H9 (cell line): ENCODE measurements around the gene TSC2. TPM values are rescaled to one million over a fixed set of nuclear protein-coding genes. Genes with fewer than 3 reads are reported as not detected.

Experiments
- DNase-seq: peaks from one replicate; pipeline ENCODE4 v3.0.0-alpha.2; 2017
- H2AFZ ChIP-seq: one replicate; pipeline ENCODE4 v1.6.1; 2013; ENCODE audit warnings: mild to moderate bottlenecking, low read length, control low read depth, moderate library complexity
- H2AK5ac ChIP-seq: 2 replicates; pipeline ENCODE4 v1.6.1; 2013; ENCODE audit warnings: low read length, control low read depth, mixed read lengths; ENCODE audit not compliant: insufficient read length
- H2BK120ac ChIP-seq: one replicate; pipeline ENCODE4 v1.6.1; 2013; ENCODE audit warnings: low read depth, mild to moderate bottlenecking, low read length, control low read depth, inconsistent platforms; ENCODE audit not compliant: poor library complexity, severe bottlenecking
- H2BK12ac ChIP-seq: 2 replicates; pipeline ENCODE4 v1.6.1; 2013; ENCODE audit warnings: low read length, control low read depth, mixed read lengths, low read depth; ENCODE audit not compliant: insufficient read length
- H2BK15ac ChIP-seq: 2 replicates; pipeline ENCODE4 v1.6.1; 2013; ENCODE audit warnings: low read depth, low read length, control low read depth
- H2BK20ac ChIP-seq: one replicate; pipeline ENCODE4 v1.6.1; 2013; ENCODE audit warnings: low read depth, mild to moderate bottlenecking, low read length, control low read depth, inconsistent platforms; ENCODE audit not compliant: poor library complexity, severe bottlenecking
- H2BK5ac ChIP-seq: 2 replicates; pipeline ENCODE4 v1.6.1; 2013; ENCODE audit warnings: low read length, control low read depth, mixed read lengths; ENCODE audit not compliant: insufficient read length
- H3K14ac ChIP-seq: 2 replicates; pipeline ENCODE4 v1.6.1; 2013; ENCODE audit warnings: low read length, control low read depth; ENCODE audit not compliant: insufficient read depth
- H3K18ac ChIP-seq: 2 replicates; pipeline ENCODE4 v1.6.1; 2013; ENCODE audit warnings: low read depth, mild to moderate bottlenecking, mixed read lengths, low read length, control low read depth; ENCODE audit not compliant: insufficient read length
- H3K23ac ChIP-seq: 2 replicates; pipeline ENCODE4 v1.6.1; 2013; ENCODE audit warnings: low read length, control low read depth, mixed read lengths, low read depth; ENCODE audit not compliant: insufficient read length
- H3K23me2 ChIP-seq: 2 replicates; pipeline ENCODE4 v1.6.1; 2013; ENCODE audit warnings: low read depth, mild to moderate bottlenecking, mixed read lengths, low read length, control low read depth; ENCODE audit not compliant: insufficient read length, poor library complexity, severe bottlenecking
- H3K27ac ChIP-seq: 2 replicates; pipeline ENCODE4 v1.5.1; 2013; ENCODE audit warnings: low read length, control low read depth, mixed read lengths, low read depth; ENCODE audit not compliant: insufficient read length
- H3K27me3 ChIP-seq: 2 replicates; pipeline ENCODE4 v1.6.1; 2013; ENCODE audit warnings: low read length, control low read depth, inconsistent platforms; ENCODE audit not compliant: insufficient read depth
- H3K4ac ChIP-seq: 2 replicates; pipeline ENCODE4 v1.6.1; 2013; ENCODE audit warnings: low read depth, mild to moderate bottlenecking, control low read depth, inconsistent platforms, low read length, moderate library complexity
- H3K4me1 ChIP-seq: 2 replicates; pipeline ENCODE4 v1.6.1; 2013; ENCODE audit warnings: low read length, control low read depth, inconsistent platforms; ENCODE audit not compliant: insufficient read depth
- H3K4me2 ChIP-seq: 2 replicates; pipeline ENCODE4 v1.6.1; 2013; ENCODE audit warnings: low read length, control low read depth, mixed read lengths; ENCODE audit not compliant: insufficient read length, insufficient read depth
- H3K56ac ChIP-seq: 2 replicates; pipeline ENCODE4 v1.6.1; 2013; ENCODE audit warnings: low read depth, mild to moderate bottlenecking, mixed read lengths, low read length, control low read depth; ENCODE audit not compliant: insufficient read length
- H3K79me1 ChIP-seq: 2 replicates; pipeline ENCODE4 v1.6.1; 2013; ENCODE audit warnings: low read depth, mild to moderate bottlenecking, moderate library complexity, low read length, control low read depth, inconsistent platforms; ENCODE audit not compliant: insufficient read depth, poor library complexity, severe bottlenecking
- H3K79me2 ChIP-seq: 2 replicates; pipeline ENCODE4 v1.6.1; 2013; ENCODE audit warnings: low read length, control low read depth, inconsistent platforms; ENCODE audit not compliant: insufficient read depth
- H3K9ac ChIP-seq: 2 replicates; pipeline ENCODE4 v1.6.1; 2013; ENCODE audit warnings: low read length, control low read depth, mixed read lengths; ENCODE audit not compliant: insufficient read length; ENCODE audit errors: extremely low read depth
- H3K9me3 ChIP-seq: one replicate; pipeline ENCODE4 v1.6.1; 2013; ENCODE audit warnings: low read depth, low read length, inconsistent platforms; ENCODE audit not compliant: control insufficient read depth
- H3T11ph ChIP-seq: one replicate; pipeline ENCODE4 v1.6.1; 2013; ENCODE audit warnings: mild to moderate bottlenecking, low read length, control low read depth, inconsistent platforms
- H4K20me1 ChIP-seq: one replicate; pipeline ENCODE4 v1.6.1; 2013; ENCODE audit not compliant: control insufficient read depth, insufficient read length, insufficient read depth
- H4K5ac ChIP-seq: 2 replicates; pipeline ENCODE4 v1.6.1; 2013; ENCODE audit warnings: low read depth, mild to moderate bottlenecking, mixed read lengths, low read length, control low read depth; ENCODE audit not compliant: insufficient read length
- H4K8ac ChIP-seq: replicated peaks from 2 replicates; pipeline ENCODE4 v1.6.1; 2013; ENCODE audit warnings: low read length, control low read depth, mixed read lengths, low read depth; ENCODE audit not compliant: insufficient read length
- H4K91ac ChIP-seq: 2 replicates; pipeline ENCODE4 v1.6.1; 2013; ENCODE audit warnings: low read depth, mild to moderate bottlenecking, moderate library complexity, mixed read lengths, low read length, control low read depth; ENCODE audit not compliant: insufficient read length
- H3K27ac Mint-ChIP-seq, 3 experiments: 2 replicates in 2 of 3; 3 replicates in 1 of 3; pipeline ENCODE4 v1.8.0; 2020 to 2021; ENCODE audit warnings: mixed read lengths in 3 of 3, mild to moderate bottlenecking in 1 of 3, moderate library complexity in 1 of 3
- H3K27me3 Mint-ChIP-seq: 2 replicates; pipeline ENCODE4 v1.8.0; 2021; ENCODE audit warnings: low read depth, mild to moderate bottlenecking, moderate library complexity, mixed read lengths
- H3K36me3 Mint-ChIP-seq, 3 experiments: 2 replicates in 2 of 3; 3 replicates in 1 of 3; pipeline ENCODE4 v1.8.0; 2020 to 2021; ENCODE audit warnings: low read depth in 3 of 3, mixed read lengths in 3 of 3; ENCODE audit not compliant: insufficient read depth in 1 of 3
- H3K4me1 Mint-ChIP-seq, 2 experiments: 2 replicates each; pipeline ENCODE4 v1.8.0; 2020; ENCODE audit warnings: mixed read lengths in 2 of 2
- H3K4me3 Mint-ChIP-seq, 2 experiments: 2 replicates in 1 of 2; 3 replicates in 1 of 2; pipeline ENCODE4 v1.8.0; 2020 to 2021; ENCODE audit warnings: mild to moderate bottlenecking in 2 of 2, mixed read lengths in 2 of 2, moderate library complexity in 1 of 2
- H3K9me3 Mint-ChIP-seq, 2 experiments: 2 replicates in 1 of 2; 3 replicates in 1 of 2; pipeline ENCODE4 v1.8.0; 2020; ENCODE audit warnings: mild to moderate bottlenecking in 2 of 2, mixed read lengths in 2 of 2, moderate library complexity in 1 of 2
- WGBS: extraction: QIAGEN DNeasy Blood & Tissue Kit; methylation state at CpG from one replicate; pipeline ENCODE4 v1.1.7; 2013; ENCODE audit warnings: missing lambda C conversion rate, low lambda C conversion rate, mixed read lengths; ENCODE audit not compliant: insufficient read length; ENCODE audit errors: extremely low coverage; 5-methylcytosine and 5-hydroxymethylcytosine counted together
- total RNA-seq: library from RNA; stranded (reverse); gene quantifications from 2 replicates; pipeline ENCODE4 v1.2.1, GENCODE V29; 2021
- TF ChIP-seq, protein P1 (sequence below): fragments of 200-600 bp; sonication (generic); conservative IDR thresholded peaks from 3 replicates; pipeline ENCODE4 v1.8.0; 2021; ENCODE audit warnings: antibody characterized with exemption, mild to moderate bottlenecking

The TSC2 gene
- total RNA-seq, 1 experiment from 2014 or later, result 122 TPM

DNA sequence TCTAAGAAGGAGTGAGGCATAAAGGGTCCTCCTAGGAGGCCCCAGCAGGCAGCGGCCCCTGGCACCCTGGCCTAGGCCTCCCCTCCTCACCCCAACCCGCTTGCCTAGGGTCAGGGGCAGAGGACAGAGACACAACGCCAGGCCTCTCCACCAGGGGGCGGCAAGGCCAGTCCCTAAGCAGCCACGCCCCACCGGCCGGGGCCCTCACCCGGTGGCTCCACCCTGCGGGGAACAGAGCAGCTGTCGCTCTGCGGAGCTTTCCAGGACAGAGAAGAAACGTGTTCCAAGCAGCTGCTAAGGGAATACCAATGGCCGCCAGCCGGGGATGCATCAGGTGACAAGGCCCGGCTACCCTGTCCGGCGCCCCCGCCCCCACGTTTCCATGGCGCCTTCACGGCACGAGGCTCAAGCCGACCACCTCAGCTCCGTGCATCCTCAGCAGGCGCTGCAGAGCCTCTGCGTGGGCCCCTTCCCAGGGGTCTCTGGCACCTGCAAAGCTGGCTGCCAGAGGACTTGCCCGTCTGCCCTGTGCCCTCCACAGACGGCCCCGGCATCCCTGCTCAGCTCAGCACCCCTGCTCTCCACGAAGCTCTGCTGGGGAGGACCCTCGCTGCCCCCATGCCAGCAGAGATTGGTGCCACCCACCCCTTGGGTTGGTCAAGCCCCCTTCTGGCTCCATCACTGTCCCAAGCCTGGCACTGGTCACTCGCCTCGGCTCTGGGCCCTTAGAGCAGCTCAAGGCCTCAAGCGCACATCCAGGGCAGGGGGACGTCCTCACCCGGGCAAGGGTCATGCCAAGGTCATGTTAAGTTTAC lies 43.8 kb upstream of the TSC2 start:
- Histone ChIP-seq H3K27me3 (no peaks in the 10 kb centered on the region), H2BK12ac (no peak overlapping the region), H3T11ph (no peak overlapping the region), H3K4ac (no peak overlapping the region), H3K79me2 (peaks cover 26% of the 10 kb centered on the region; the same call in 1 of the 2 replicates), H3K23me2 (peaks cover 6% of the 10 kb centered on the region), H3K4me2 (no peak overlapping the region), H3K79me1 (peaks cover 24% of the 10 kb centered on the region), H2BK15ac (no peak overlapping the region), H2BK20ac (no peak overlapping the region), H2BK5ac (no peak overlapping the region), H4K20me1 (no peaks in the 10 kb centered on the region), H4K8ac (no peak overlapping the region), H3K23ac (no peak overlapping the region), H2AK5ac (no peak overlapping the region), H3K56ac (no peak overlapping the region), H3K14ac (0 out of 2 replicates have a peak overlapping the region, but pooled peaks have one; percentile 5), H3K9ac (no peak overlapping the region), H3K4me1 (peaks cover 2% of the 10 kb centered on the region; the same call in 1 of the 2 replicates), H3K9me3 (no peaks in the 10 kb centered on the region), H3K18ac (peak overlapping the region; percentile 11), H3K27ac (no peak overlapping the region), H4K91ac (no peak overlapping the region), H2AFZ (no peak overlapping the region), H2BK120ac (no peak overlapping the region), H4K5ac (no peak overlapping the region)
- Mint-ChIP-seq H3K27me3 (no peaks in the 10 kb centered on the region), H3K4me3 (peak overlapping the region in 1 of 2 experiments; percentile 55; a peak in 1 of 5 replicates), H3K27ac (peak overlapping the region in 1 of 3 experiments; percentile 28; a peak in 2 of 7 replicates), H3K9me3 (no peaks in the 10 kb centered on the region; a peak in 1 of 5 replicates), H3K4me1 (peaks cover 18 to 30% of the 10 kb centered on the region in 2 experiments), H3K36me3 (peaks cover 18 to 40% (median 40%) of the 10 kb centered on the region in 3 experiments)
- TF ChIP-seq, protein P1, sequence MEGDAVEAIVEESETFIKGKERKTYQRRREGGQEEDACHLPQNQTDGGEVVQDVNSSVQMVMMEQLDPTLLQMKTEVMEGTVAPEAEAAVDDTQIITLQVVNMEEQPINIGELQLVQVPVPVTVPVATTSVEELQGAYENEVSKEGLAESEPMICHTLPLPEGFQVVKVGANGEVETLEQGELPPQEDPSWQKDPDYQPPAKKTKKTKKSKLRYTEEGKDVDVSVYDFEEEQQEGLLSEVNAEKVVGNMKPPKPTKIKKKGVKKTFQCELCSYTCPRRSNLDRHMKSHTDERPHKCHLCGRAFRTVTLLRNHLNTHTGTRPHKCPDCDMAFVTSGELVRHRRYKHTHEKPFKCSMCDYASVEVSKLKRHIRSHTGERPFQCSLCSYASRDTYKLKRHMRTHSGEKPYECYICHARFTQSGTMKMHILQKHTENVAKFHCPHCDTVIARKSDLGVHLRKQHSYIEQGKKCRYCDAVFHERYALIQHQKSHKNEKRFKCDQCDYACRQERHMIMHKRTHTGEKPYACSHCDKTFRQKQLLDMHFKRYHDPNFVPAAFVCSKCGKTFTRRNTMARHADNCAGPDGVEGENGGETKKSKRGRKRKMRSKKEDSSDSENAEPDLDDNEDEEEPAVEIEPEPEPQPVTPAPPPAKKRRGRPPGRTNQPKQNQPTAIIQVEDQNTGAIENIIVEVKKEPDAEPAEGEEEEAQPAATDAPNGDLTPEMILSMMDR, result peak; percentile 99
- no CpG with 5 or more reads among the region's 36 CpGs for WGBS
- peak; percentile 97 for DNase-seq
